Testis (tissue), 3 donors: ENCODE results near the gene DUSP28. TPM values are rescaled to one million over a fixed set of nuclear protein-coding genes. Genes with fewer than 3 reads are reported as not detected.

Experiments used
- DNase-seq: peaks from one replicate; pipeline ENCODE4 v3.0.0-alpha.2; 2019
- H3K27ac ChIP-seq, 2 donors: fragments of 200-600 bp; sonication (generic); one replicate each; pipeline ENCODE4 v1.5.1; 2019
- H3K27me3 ChIP-seq: fragments of 200-600 bp; sonication (generic); one replicate; pipeline ENCODE4 v1.5.1; 2019
- H3K36me3 ChIP-seq: fragments of 200-600 bp; sonication (generic); one replicate; pipeline ENCODE4 v1.5.1; 2017; ENCODE audit warnings: low read depth; ENCODE audit errors: missing control alignments
- H3K4me1 ChIP-seq: fragments of 200-600 bp; sonication (generic); one replicate; pipeline ENCODE4 v1.5.1; 2019
- H3K4me3 ChIP-seq, 2 donors: fragments of 200-600 bp; sonication (generic); one replicate each; pipeline ENCODE4 v1.5.1; 2017 to 2019
- H3K9me3 ChIP-seq: fragments of 200-600 bp; sonication (generic); one replicate; pipeline ENCODE4 v1.5.1; 2017
- CTCF ChIP-seq, 3 experiments: fragments of 450-650 bp in 2 of 3; fragments of 200-600 bp in 1 of 3; sonication (generic) in 1 of 3; IDR thresholded peaks; one replicate each; pipeline ENCODE4 v1.5.1; 2016 to 2019; ENCODE audit warnings: antibody characterized with exemption in 3 of 3, mild to moderate bottlenecking in 2 of 3, moderate library complexity in 1 of 3
- POLR2A ChIP-seq: fragments of 450-650 bp; IDR thresholded peaks from one replicate; pipeline ENCODE4 v1.6.1; 2017; ENCODE audit warnings: antibody characterized with exemption, mild to moderate bottlenecking, moderate library complexity
- WGBS, 2 donors: methylation state at CpG; one replicate each; pipeline ENCODE4 v1.1.5; 2018; 5-methylcytosine and 5-hydroxymethylcytosine counted together
- intact Hi-C: fragments of 100-400 bp; cut with DNase I; formaldehyde crosslinking; loops from one replicate; pipeline ENCODE4 v1.15.1; 2023; ENCODE audit warnings: low total_unique reads
- polyA plus RNA-seq: library from polyadenylated mRNA; stranded (reverse); fragments of 350-450 nt; fragmentation: Illumina TruSeq; extraction: RNeasy Lipid Tissue Mini Kit (QIAGEN cat#74804); gene quantifications from one replicate; pipeline ENCODE4 v1.2.3, GENCODE V29; 2014; ENCODE audit warnings: low read depth, low replicate concordance; ENCODE audit not compliant: insufficient read depth
- total RNA-seq, 2 donors: library from RNA; depleted of rRNA; stranded (reverse); fragments of >200 nt; gene quantifications; one replicate each; pipeline ENCODE4 v1.2.3, GENCODE V29; 2016

Gene DUSP28
- total and polyA plus RNA-seq, 3 donors from 2014 or later = 19.3 to 37.6 (median 24.7) TPM

- Histone ChIP-seq H3K9me3 (no peaks in the 10 kb centered on the region), H3K36me3 (no peaks in the 10 kb centered on the region), H3K27ac (no peak overlapping the region), H3K27me3 (no peaks in the 10 kb centered on the region), H3K4me3 (no peak overlapping the region), H3K4me1 (peaks cover 4% of the 10 kb centered on the region)
- TF ChIP-seq CTCF (IDR thresholded peaks at IDR 0.05) = no peak
- no peak for TF ChIP-seq POLR2A
- DNase-seq = no peak
- intact Hi-C loops = no loop called here
- 91 to 94% methylated on average over 7 to 32 of the region's 32 CpGs for WGBS, 2 donors
These were observed 36.5 kb upstream of the DUSP28 start for GRCh38 chr2:240523451-240524281.

GRCh38 chr2:240524963-240525718 is 35.0 kb upstream of the DUSP28 start:
- no peaks in the 10 kb centered on the region for H3K9me3 ChIP-seq
- no peak for DNase-seq
- H3K4me3 ChIP-seq = no peak overlapping the region
- peaks cover under 1% of the 10 kb centered on the region for H3K4me1 ChIP-seq
- no peak for TF ChIP-seq POLR2A
- TF ChIP-seq CTCF (IDR thresholded peaks at IDR 0.05) = no peak
- H3K27me3 ChIP-seq = no peaks in the 10 kb centered on the region
- WGBS, 2 donors = 76 to 89% methylated on average over 7 to 8 of the region's 8 CpGs
- intact Hi-C loops = no loop called here
- H3K36me3 ChIP-seq = no peaks in the 10 kb centered on the region
- no peak overlapping the region for H3K27ac ChIP-seq

- no peaks in the 10 kb centered on the region for H3K36me3 ChIP-seq
- intact Hi-C loops = no loop called here
- no peak for DNase-seq
These were observed 34.4 kb upstream of the DUSP28 start for GRCh38 chr2:240525802-240526201.

GRCh38 chr2:240526521-240526920 is 33.6 kb upstream of the DUSP28 start:
- no peak overlapping the region for H3K27ac ChIP-seq
- no peak overlapping the region for H3K4me3 ChIP-seq
- intact Hi-C loops = no loop called here
- H3K9me3 ChIP-seq = no peaks in the 10 kb centered on the region
- 71 to 95% methylated on average over 4 of the region's 4 CpGs for WGBS, 2 donors
- H3K4me1 ChIP-seq = no peaks in the 10 kb centered on the region
- DNase-seq = no peak
- no peaks in the 10 kb centered on the region for H3K27me3 ChIP-seq
- TF ChIP-seq POLR2A = no peak
- no peak for TF ChIP-seq CTCF (IDR thresholded peaks at IDR 0.05)
- no peaks in the 10 kb centered on the region for H3K36me3 ChIP-seq

More at GRCh38 chr2:240525802-240526201, 34.4 kb upstream of the DUSP28 start:
- no peak overlapping the region for H3K4me3 ChIP-seq
- TF ChIP-seq POLR2A (no peak), CTCF (IDR thresholded peaks at IDR 0.05) (no peak)
- H3K27ac ChIP-seq = no peak overlapping the region
- no peaks in the 10 kb centered on the region for H3K27me3 ChIP-seq
- 97 to 100% methylated on average over 5 to 6 of the region's 6 CpGs for WGBS, 2 donors
- H3K9me3 ChIP-seq = no peaks in the 10 kb centered on the region
- H3K4me1 ChIP-seq = no peaks in the 10 kb centered on the region
